ENCODE measurements around the gene MEAK7.

MEAK7 gene

DNA sequence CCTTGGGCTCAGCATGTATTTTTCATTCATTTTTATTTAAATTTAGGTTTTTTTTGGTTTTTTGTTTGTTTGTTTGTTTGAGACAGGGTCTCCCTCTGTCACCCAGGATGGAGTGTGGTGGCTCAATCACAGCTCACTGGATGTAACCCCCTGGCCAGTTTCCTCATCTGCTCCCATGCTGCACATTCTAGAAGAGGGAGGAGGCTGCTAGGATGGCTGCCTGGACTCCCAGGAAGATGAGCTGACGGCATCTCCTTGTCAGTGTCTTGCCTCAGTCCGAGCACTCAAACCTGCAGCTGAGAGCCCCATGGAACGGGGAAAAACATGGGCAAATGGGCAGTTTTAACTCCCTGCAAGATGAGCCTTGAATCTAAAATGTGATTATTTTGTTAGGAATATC, 7.5 kb downstream of the MEAK7 start:
- no peak for DNase-seq (ENCODE audit: low spot score)
- TF ChIP-seq, protein P1, sequence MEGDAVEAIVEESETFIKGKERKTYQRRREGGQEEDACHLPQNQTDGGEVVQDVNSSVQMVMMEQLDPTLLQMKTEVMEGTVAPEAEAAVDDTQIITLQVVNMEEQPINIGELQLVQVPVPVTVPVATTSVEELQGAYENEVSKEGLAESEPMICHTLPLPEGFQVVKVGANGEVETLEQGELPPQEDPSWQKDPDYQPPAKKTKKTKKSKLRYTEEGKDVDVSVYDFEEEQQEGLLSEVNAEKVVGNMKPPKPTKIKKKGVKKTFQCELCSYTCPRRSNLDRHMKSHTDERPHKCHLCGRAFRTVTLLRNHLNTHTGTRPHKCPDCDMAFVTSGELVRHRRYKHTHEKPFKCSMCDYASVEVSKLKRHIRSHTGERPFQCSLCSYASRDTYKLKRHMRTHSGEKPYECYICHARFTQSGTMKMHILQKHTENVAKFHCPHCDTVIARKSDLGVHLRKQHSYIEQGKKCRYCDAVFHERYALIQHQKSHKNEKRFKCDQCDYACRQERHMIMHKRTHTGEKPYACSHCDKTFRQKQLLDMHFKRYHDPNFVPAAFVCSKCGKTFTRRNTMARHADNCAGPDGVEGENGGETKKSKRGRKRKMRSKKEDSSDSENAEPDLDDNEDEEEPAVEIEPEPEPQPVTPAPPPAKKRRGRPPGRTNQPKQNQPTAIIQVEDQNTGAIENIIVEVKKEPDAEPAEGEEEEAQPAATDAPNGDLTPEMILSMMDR (IDR thresholded peaks at IDR 0.05; ENCODE audit: extremely low read depth, missing control alignments), result no peak

DNA sequence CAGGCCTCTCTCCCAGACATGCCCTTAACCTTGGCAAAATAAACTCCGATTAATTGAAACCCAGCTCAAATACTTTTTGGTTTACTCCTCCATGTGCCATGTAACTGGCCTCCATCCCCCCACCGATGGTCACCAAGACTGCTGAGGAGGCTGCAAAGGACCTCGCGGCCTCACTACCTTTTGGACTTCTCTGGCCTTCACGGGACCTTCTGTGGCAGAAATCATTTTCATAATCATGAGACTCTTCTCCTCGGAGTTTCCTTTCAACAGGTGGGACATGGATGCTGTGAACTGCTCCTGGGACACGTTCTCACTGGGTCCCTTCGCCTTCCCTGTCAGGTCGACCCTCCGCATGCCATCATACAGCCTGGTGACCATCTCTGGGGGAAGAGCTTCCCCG, 9.0 kb downstream of the MEAK7 start:
- TF ChIP-seq, protein P1 (IDR thresholded peaks at IDR 0.05; ENCODE audit: extremely low read depth, missing control alignments), result no peak
- no peak for DNase-seq (ENCODE audit: low spot score)

DNA sequence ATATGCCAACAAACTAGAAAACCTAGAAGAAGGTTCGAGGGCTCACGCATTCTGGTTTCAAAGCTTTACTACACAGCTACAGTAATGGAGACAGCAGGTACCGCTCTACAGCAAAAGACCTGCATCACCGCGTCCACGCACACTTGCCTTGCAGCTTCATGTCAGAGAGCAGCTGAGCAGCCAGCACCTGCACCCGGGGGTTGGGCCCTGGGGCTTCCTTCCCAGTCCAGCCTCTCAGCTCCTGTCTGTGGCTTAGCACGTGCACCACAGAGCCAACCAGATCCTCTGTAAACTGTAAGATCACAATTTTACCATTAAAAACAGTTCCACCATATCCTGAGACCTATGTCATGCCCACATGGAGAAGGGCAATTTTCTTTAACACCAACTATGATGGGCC, 15.3 kb downstream of the MEAK7 start:
- DNase-seq (ENCODE audit: low spot score), result no peak
- TF ChIP-seq, protein P1 (IDR thresholded peaks at IDR 0.05; ENCODE audit: extremely low read depth, missing control alignments), result no peak

DNA sequence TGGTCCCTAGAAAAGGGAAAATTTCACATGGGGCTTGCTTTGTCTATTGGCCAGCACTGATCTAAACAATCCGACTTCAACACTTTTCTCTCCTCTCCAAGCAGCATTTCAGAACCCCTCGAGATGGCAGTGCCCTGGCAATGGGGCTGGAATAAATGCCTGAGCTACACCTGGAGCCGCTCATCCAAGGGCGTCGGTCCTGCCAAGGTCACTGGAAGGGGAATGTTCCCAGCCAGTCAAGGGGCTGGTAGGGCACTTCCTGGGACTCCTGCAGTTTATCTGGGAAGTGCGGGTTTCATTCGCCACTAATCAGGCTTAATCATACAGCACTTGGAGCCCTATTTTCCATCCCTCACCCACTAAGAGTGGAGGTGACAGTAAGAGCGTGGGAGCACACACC, 17.1 kb downstream of the MEAK7 start:
- TF ChIP-seq, protein P1 (IDR thresholded peaks at IDR 0.05; ENCODE audit: extremely low read depth, missing control alignments), result no peak
- no peak for DNase-seq (ENCODE audit: low spot score)

DNA sequence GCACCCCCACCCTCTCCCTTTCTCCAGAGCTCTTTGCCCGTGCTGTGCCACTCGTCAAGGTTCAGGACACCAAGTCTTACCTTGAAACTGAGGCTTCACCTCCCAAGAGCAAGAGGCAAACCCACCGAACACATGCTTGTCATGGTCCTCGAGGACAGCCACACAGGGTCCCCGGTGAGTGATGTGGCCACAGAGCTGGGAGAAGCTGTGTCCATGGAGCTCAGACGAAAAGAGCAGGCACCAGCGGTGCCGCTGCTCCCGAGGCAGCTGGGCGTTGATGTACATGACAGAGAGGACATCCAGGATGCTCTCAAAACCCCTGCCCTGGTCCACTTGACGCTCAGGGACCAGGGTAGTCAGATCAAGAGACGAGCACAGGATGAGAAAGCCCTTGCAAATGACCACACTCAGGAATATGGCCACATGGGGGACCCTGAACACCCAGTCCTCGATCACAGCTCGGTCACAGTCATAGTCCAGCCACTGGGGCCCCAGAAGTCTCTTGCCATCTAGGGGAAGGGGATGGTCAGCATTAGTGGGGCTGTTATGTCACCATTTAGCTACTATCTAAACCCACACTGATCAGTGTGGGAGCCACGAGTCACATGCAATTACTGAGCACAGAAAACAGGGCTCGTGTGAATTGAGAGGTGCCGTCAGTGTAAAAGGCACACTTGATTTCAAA, 17.8 kb downstream of the MEAK7 start:
- TF ChIP-seq, protein P1 (IDR thresholded peaks at IDR 0.05; ENCODE audit: extremely low read depth, missing control alignments), result no peak
- DNase-seq (ENCODE audit: low spot score), result no peak

DNA sequence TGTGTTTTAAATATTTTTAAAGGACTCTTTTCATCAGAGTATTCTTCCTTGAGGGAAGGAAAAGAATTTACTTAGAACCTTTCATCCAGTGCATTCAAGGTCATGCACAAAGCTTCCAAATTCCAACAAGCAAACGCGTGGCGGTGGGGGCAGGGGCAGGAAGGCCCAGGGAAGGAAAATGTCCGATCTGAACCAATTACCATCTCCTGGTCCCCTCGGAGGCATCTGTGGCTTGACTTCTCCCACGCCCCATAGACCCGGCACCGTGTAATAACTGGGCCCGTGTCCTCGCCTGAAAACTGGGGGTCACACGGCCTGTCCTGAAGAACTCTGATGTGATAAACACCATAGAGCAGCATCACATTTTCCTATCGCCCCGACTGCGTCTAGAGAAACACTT, 18.3 kb downstream of the MEAK7 start:
- DNase-seq (ENCODE audit: low spot score), result no peak
- TF ChIP-seq, protein P1 (IDR thresholded peaks at IDR 0.05; ENCODE audit: extremely low read depth, missing control alignments), result no peak

DNA sequence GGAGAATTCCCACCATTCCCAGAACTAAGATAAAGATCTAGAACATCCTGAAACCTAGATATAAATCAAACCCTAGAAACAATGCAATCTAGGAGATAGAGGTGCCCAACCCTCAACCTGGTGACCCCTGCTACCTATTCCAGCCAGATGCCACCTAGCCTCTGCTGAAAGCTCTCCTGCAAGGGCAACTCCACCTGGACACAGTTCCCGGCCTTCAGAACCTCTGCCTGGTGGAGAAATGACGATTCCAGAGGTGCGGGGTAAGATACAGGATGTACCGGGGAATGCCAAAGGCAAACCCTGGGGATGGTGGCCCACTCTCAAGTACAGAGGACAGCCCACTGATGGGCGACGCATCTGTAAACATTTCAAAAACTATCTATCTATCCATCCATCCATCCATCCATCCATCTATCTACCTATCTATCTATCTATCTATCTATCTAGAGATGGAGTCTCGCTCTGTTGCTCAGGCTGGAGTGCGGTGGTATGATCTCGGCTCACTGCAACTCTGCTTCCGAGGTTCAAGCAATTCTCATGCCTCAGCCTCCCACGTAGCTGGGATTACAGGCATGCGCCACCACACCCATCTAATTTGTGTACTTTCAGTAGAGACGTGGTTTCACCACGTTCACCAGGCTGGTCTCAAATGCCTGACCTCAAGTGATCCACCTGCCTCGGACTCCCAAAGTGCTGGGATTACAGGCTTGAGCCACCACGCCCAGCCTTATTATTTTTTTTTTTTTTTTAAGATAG, 19.0 kb downstream of the MEAK7 start:
- TF ChIP-seq, protein P1 (IDR thresholded peaks at IDR 0.05; ENCODE audit: extremely low read depth, missing control alignments), result no peak
- DNase-seq (ENCODE audit: low spot score), result no peak

All from GM20000 (cell line).